SK-N-SH (cell line): ENCODE results near the gene PEMT. TPM values are rescaled to one million over a fixed set of nuclear protein-coding genes. Genes with fewer than 3 reads are reported as not detected.

Source experiments
- CTCF ChIA-PET: fragments of 300-600, 350-600 bp; formaldehyde crosslinking; extraction: SDS; loops from one replicate; lab custom pipeline; 2021; lab: Yijun Ruan, JAX
- POLR2A ChIA-PET: fragments of 350-600 bp; sonication (Branson Sonifier 250); formaldehyde crosslinking; extraction: SDS; loops from one replicate; lab custom pipeline; 2020; ENCODE audit warnings: antibody characterized with exemption, inconsistent platforms; lab: Yijun Ruan, JAX
- DNase-seq: peaks from one replicate; pipeline ENCODE4 v3.0.0; 2012
- H2AFZ ChIP-seq: fragments of 200-600 bp; sonication (generic); 2 replicates; pipeline ENCODE4 v1.8.1; 2016; ENCODE audit warnings: antibody characterized with exemption, mild to moderate bottlenecking, low read depth
- H3F3A ChIP-seq: fragments of 200-600 bp; sonication (generic); replicated peaks from 2 replicates; pipeline ENCODE3; 2016; ENCODE audit warnings: antibody characterized with exemption, mild to moderate bottlenecking; ENCODE audit not compliant: insufficient read depth
- H3K27ac ChIP-seq, 2 experiments: fragments of 200-500 bp in 1 of 2; fragments of 200-600 bp in 1 of 2; sonication (Bioruptor generic) in 1 of 2; sonication (generic), shearing (Covaris generic) in 1 of 2; 2 replicates each; pipeline versions ENCODE4 v1.5.1 to v1.6.1; 2014 to 2016; ENCODE audit warnings: low read depth in 2 of 2, inconsistent platforms in 1 of 2, low read length in 1 of 2, mild to moderate bottlenecking in 1 of 2, mixed read lengths in 1 of 2
- H3K27me3 ChIP-seq: fragments of 200-600 bp; sonication (generic), shearing (Covaris generic); 2 replicates; pipeline ENCODE4 v1.6.1; 2016; ENCODE audit warnings: mixed run types; ENCODE audit not compliant: insufficient read depth
- H3K36me3 ChIP-seq, 2 experiments: fragments of 200-500 bp in 1 of 2; fragments of 200-600 bp in 1 of 2; sonication (Bioruptor generic) in 1 of 2; sonication (generic) in 1 of 2; replicated peaks in 1 of 2; 2 replicates each; pipeline versions ENCODE3 to v1.5.1; 2014 to 2016; ENCODE audit warnings: low read length in 1 of 2, mild to moderate bottlenecking in 1 of 2; ENCODE audit not compliant: insufficient read depth in 2 of 2, control insufficient read depth in 1 of 2
- H3K4me1 ChIP-seq, 2 experiments: fragments of 200-500 bp in 1 of 2; fragments of 200-600 bp in 1 of 2; sonication (Bioruptor generic) in 1 of 2; sonication (generic), shearing (Covaris generic) in 1 of 2; 2 replicates each; pipeline versions ENCODE4 v1.5.1 to v1.6.1; 2014 to 2016; ENCODE audit warnings: low read depth in 1 of 2, low read length in 1 of 2, mixed run types in 1 of 2; ENCODE audit not compliant: insufficient read depth in 2 of 2, control insufficient read depth in 1 of 2
- H3K4me2 ChIP-seq: fragments of 200-600 bp; sonication (generic), shearing (Covaris generic); 2 replicates; pipeline ENCODE4 v1.6.1; 2017; ENCODE audit warnings: mixed run types
- H3K4me3 ChIP-seq, 2 experiments: fragments of 200-500 bp in 1 of 2; fragments of 200-600 bp in 1 of 2; sonication (Bioruptor generic) in 1 of 2; sonication (generic), shearing (Covaris generic) in 1 of 2; 2 replicates each; pipeline versions ENCODE4 v1.5.1 to v1.8.1; 2014 to 2016; ENCODE audit warnings: low read depth in 2 of 2, inconsistent platforms in 1 of 2, low read length in 1 of 2, mild to moderate bottlenecking in 1 of 2, mixed read lengths in 1 of 2, moderate library complexity in 1 of 2
- H3K79me2 ChIP-seq: fragments of 200-600 bp; sonication (generic); 2 replicates; pipeline ENCODE4 v1.8.1; 2017; ENCODE audit warnings: mild to moderate bottlenecking; ENCODE audit not compliant: insufficient read depth
- H3K9ac ChIP-seq: fragments of 200-600 bp; sonication (generic); 2 replicates; pipeline ENCODE4 v1.6.1; 2017; ENCODE audit warnings: mixed run types
- H3K9me2 ChIP-seq: fragments of 200-600 bp; sonication (generic); 2 replicates; pipeline ENCODE4 v1.6.1; 2017; ENCODE audit warnings: mixed run types
- H3K9me3 ChIP-seq: fragments of 200-600 bp; sonication (generic); 2 replicates; pipeline ENCODE4 v1.6.1; 2017; ENCODE audit warnings: mixed run types, mild to moderate bottlenecking, moderate library complexity
- H4K20me1 ChIP-seq: fragments of 200-600 bp; sonication (generic); 2 replicates; pipeline ENCODE4 v1.6.1; 2017; ENCODE audit warnings: mild to moderate bottlenecking, mixed run types; ENCODE audit not compliant: insufficient read depth
- CHD2 ChIP-seq: fragments of 150-350 bp; IDR thresholded peaks from 2 replicates; pipeline ENCODE4 v1.6.1; 2018; ENCODE audit warnings: low read length; ENCODE audit not compliant: partially characterized antibody
- FOSL2 ChIP-seq: IDR thresholded peaks from 2 replicates; pipeline ENCODE4 v1.4.0; 2012; ENCODE audit warnings: low read depth, mild to moderate bottlenecking, moderate library complexity, borderline replicate concordance
- FOXJ3 ChIP-seq: sonication (generic); formaldehyde crosslinking; IDR thresholded peaks from 2 replicates; pipeline ENCODE4 v1.5.1; 2020; ENCODE audit warnings: mild to moderate bottlenecking, missing genetic modification reagents
- JUND ChIP-seq: IDR thresholded peaks from 2 replicates; pipeline ENCODE4 v1.4.0; 2012
- MAX ChIP-seq: IDR thresholded peaks from 2 replicates; pipeline ENCODE4 v1.4.0; 2012; ENCODE audit warnings: low read depth
- MEF2A ChIP-seq: IDR thresholded peaks from 2 replicates; pipeline ENCODE4 v1.4.0; 2012; ENCODE audit warnings: low read depth, borderline replicate concordance
- PBX3 ChIP-seq: IDR thresholded peaks from 2 replicates; pipeline ENCODE4; 2012
- RAD21 ChIP-seq: IDR thresholded peaks from 2 replicates; pipeline ENCODE4 v1.6.1; 2012; ENCODE audit warnings: mild to moderate bottlenecking, low read length
- RCOR1 ChIP-seq: fragments of 150-350 bp; IDR thresholded peaks from 2 replicates; pipeline ENCODE4 v1.6.1; 2017; ENCODE audit warnings: antibody characterized with exemption, low read length
- RFX5 ChIP-seq: IDR thresholded peaks from 2 replicates; pipeline ENCODE4 v1.6.1; 2012; ENCODE audit warnings: mild to moderate bottlenecking, improper control_type of control experiment, low read length
- RXRA ChIP-seq: IDR thresholded peaks from 2 replicates; pipeline ENCODE4 v1.4.0; 2012; ENCODE audit warnings: low read depth, mild to moderate bottlenecking, borderline replicate concordance
- SIN3A ChIP-seq: IDR thresholded peaks from 2 replicates; pipeline ENCODE4 v1.6.1; 2012; ENCODE audit warnings: low read depth, mild to moderate bottlenecking, low read length, moderate library complexity, borderline replicate concordance
- SMC3 ChIP-seq: IDR thresholded peaks from 2 replicates; pipeline ENCODE4 v1.6.1; 2012; ENCODE audit warnings: low read depth, low read length, improper control_type of control experiment
- TAF1 ChIP-seq: IDR thresholded peaks from 2 replicates; pipeline ENCODE4 v1.6.1; 2012; ENCODE audit warnings: low read depth, mild to moderate bottlenecking, low read length, moderate library complexity, borderline replicate concordance
- TEAD4 ChIP-seq: IDR thresholded peaks from 2 replicates; pipeline ENCODE4 v1.4.0; 2012; ENCODE audit warnings: mild to moderate bottlenecking, borderline replicate concordance; ENCODE audit not compliant: insufficient read depth
- WGBS: methylation state at CpG from one replicate; pipeline ENCODE4 v1.1.6; 2017; ENCODE audit warnings: low lambda C conversion rate; 5-methylcytosine and 5-hydroxymethylcytosine counted together
- polyA plus RNA-seq, 3 experiments: library from polyadenylated mRNA; depleted of rRNA; stranded (reverse); fragments of >200 nt; gene quantifications; 2 replicates each; pipeline ENCODE4 v1.2.3, GENCODE V29; 2012
- TF ChIP-seq, protein P1 (sequence below): fragments of 150-350 bp; IDR thresholded peaks from 2 replicates; pipeline ENCODE4 v1.6.1; 2017; ENCODE audit warnings: antibody characterized with exemption, low read length, low read depth, borderline replicate concordance
- TF ChIP-seq, protein P2 (sequence below): IDR thresholded peaks from 2 replicates; pipeline ENCODE4 v1.4.0; 2012; ENCODE audit warnings: low read depth, borderline replicate concordance

PEMT gene
- polyA plus RNA-seq, 1 of the 3 experiments (the other 2 are of a cell fraction), result 52.8 TPM

DNA sequence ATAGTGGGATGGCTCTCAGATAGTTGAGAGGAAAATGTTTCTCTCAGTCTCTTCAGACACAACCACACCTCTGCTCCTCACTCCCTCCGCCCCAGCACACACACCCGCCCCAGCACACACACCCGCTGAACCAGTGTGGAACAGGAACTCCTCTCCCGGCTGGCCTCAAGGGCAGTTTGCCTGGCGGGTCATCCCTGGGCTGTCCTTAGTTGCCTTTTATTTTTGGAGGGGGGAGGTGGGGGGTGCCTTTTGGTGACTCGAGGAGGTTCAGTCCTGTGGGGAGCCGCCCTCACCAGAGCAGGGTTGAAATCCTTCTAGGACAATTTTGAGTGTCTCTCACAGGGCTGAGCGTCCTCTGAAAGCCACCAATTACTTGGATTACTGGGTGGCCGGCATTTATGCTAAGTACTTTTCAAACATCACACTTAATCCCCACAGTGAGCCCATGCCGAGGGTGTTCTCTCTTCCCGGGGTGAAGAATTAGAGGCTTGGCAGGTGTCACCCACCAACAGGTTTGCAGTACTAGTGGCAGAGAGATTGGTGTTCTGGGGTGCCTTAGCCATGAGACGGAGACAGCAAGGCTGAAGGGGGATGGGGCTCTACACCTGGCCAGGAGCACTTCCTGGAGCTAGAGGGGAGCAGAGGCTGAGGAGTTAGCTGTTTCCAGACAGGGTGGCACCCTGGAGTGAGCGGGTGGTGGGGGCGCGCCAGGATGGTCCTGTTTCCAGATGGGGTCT is 98.1 kb downstream of the PEMT start (continued):
- TF ChIP-seq RFX5 (no peak), RXRA (no peak), JUND (no peak), RCOR1 (no peak), MAX (no peak), SMC3 (no peak), SIN3A (no peak)
- TF ChIP-seq, protein P1, sequence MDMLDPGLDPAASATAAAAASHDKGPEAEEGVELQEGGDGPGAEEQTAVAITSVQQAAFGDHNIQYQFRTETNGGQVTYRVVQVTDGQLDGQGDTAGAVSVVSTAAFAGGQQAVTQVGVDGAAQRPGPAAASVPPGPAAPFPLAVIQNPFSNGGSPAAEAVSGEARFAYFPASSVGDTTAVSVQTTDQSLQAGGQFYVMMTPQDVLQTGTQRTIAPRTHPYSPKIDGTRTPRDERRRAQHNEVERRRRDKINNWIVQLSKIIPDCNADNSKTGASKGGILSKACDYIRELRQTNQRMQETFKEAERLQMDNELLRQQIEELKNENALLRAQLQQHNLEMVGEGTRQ, result no peak
- TF ChIP-seq, protein P2, sequence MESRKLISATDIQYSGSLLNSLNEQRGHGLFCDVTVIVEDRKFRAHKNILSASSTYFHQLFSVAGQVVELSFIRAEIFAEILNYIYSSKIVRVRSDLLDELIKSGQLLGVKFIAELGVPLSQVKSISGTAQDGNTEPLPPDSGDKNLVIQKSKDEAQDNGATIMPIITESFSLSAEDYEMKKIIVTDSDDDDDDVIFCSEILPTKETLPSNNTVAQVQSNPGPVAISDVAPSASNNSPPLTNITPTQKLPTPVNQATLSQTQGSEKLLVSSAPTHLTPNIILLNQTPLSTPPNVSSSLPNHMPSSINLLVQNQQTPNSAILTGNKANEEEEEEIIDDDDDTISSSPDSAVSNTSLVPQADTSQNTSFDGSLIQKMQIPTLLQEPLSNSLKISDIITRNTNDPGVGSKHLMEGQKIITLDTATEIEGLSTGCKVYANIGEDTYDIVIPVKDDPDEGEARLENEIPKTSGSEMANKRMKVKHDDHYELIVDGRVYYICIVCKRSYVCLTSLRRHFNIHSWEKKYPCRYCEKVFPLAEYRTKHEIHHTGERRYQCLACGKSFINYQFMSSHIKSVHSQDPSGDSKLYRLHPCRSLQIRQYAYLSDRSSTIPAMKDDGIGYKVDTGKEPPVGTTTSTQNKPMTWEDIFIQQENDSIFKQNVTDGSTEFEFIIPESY, result no peak

DNA sequence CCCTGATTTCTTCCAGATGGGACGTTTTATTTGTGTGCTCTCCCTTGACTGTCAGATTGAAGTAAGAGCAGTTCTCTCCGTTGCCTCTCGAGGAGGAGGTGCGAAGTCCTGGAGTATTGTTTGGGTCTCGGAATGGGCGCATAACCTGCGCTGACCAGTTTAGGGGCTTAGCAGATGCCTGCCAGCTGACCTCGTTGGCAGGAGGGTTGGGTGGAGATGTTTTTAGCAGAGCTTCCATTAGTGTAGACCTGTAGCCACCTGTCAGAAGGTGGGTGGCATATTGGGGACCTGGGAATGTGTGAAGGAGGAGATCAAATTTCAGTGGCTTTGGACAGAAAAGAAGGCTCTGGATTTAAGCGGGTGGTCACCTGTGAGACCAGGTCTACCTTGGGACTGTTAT is 98.9 kb downstream of the PEMT start:
- Histone ChIP-seq H3K4me1 (peaks cover 0 to 7% of the 10 kb centered on the region in 2 experiments; a peak in 1 of 4 replicates), H3K9me3 (no peaks in the 10 kb centered on the region), H3K4me2 (no peak overlapping the region), H3K4me3 (no peak overlapping the region), H3K79me2 (no peaks in the 10 kb centered on the region; the same call in 1 of the 2 replicates), H3K27ac (no peak overlapping the region), H3K27me3 (no peaks in the 10 kb centered on the region), H3F3A (peaks cover 2% of the 10 kb centered on the region), H3K9ac (no peak overlapping the region), H4K20me1 (0 out of 2 replicates have a peak, but pooled peaks cover 5% of the 10 kb centered on the region), H3K36me3 (peaks cover 3 to 37% of the 10 kb centered on the region in 2 experiments), H2AFZ (no peak overlapping the region), H3K9me2 (no peaks in the 10 kb centered on the region)
- WGBS, result 91% methylated on average over 9 of the region's 9 CpGs
- TF ChIP-seq CHD2 (no peak), PBX3 (no peak), TAF1 (no peak), RAD21 (no peak), TEAD4 (no peak), RXRA (no peak), FOXJ3 (CRISPR knock-in tag) (no peak), MEF2A (no peak), FOSL2 (no peak)
- DNase-seq, result no peak
- CTCF ChIA-PET, result interaction anchor here (1.0 kb wide), 1 partner anchor 120 kb away, joined by 3 read pairs; no protein-coding TSS in a partner anchor
- POLR2A ChIA-PET, result no interaction called here
